ENCODE results near the gene SLC43A2.

The SLC43A2 gene

GRCh38 chr17:1625581-1625980 is 3.1 kb downstream of the SLC43A2 start:
- no peak overlapping the region for H3K4me3 ChIP-seq (ENCODE audit: low read depth, low read length)
- TF ChIP-seq CTCF (IDR thresholded peaks at IDR 0.05; ENCODE audit: low read depth, low read length, missing control alignments) = no peak
- no peak for DNase-seq (ENCODE audit: low read depth)

- DNase-seq (ENCODE audit: low read depth) = no peak
- H3K4me3 ChIP-seq (ENCODE audit: low read depth, low read length) = no peak overlapping the region
- TF ChIP-seq CTCF (IDR thresholded peaks at IDR 0.05; ENCODE audit: low read depth, low read length, missing control alignments) = no peak
Observed at GRCh38 chr17:1625053-1625452, 3.6 kb downstream of the SLC43A2 start.

GRCh38 chr17:1624650-1625049 is 4.0 kb downstream of the SLC43A2 start:
- no peak overlapping the region for H3K4me3 ChIP-seq (ENCODE audit: low read depth, low read length)
- no peak for DNase-seq (ENCODE audit: low read depth)
- no peak for TF ChIP-seq CTCF (IDR thresholded peaks at IDR 0.05; ENCODE audit: low read depth, low read length, missing control alignments)

- DNase-seq (ENCODE audit: low read depth) = no peak
- TF ChIP-seq CTCF (IDR thresholded peaks at IDR 0.05; ENCODE audit: low read depth, low read length, missing control alignments) = no peak
- no peak overlapping the region for H3K4me3 ChIP-seq (ENCODE audit: low read depth, low read length)
Observed at GRCh38 chr17:1623057-1623630, 5.5 kb downstream of the SLC43A2 start.

GRCh38 chr17:1621273-1621954 is 7.2 kb downstream of the SLC43A2 start:
- DNase-seq (ENCODE audit: low read depth) = no peak
- TF ChIP-seq CTCF (IDR thresholded peaks at IDR 0.05; ENCODE audit: low read depth, low read length, missing control alignments) = no peak
- H3K4me3 ChIP-seq (ENCODE audit: low read depth, low read length) = no peak overlapping the region

GRCh38 chr17:1620486-1620885 is 8.1 kb downstream of the SLC43A2 start:
- no peak overlapping the region for H3K4me3 ChIP-seq (ENCODE audit: low read depth, low read length)
- DNase-seq (ENCODE audit: low read depth) = no peak
- TF ChIP-seq CTCF (IDR thresholded peaks at IDR 0.05; ENCODE audit: low read depth, low read length, missing control alignments) = no peak
